Stimulated activated CD4-positive, alpha-beta T cell treated with anti-CD3 and anti-CD28 coated beads, Interleukin-12 subunit alpha, Interleukin-12 subunit beta, amount 100 ng/mL, for 24 hours (primary cell): ENCODE results near the gene TNFRSF13B.
"Not testable (repeated sequence)": the region's sequence is repeated elsewhere in the genome, so short reads cannot be mapped to it uniquely, and the experiment has no call there.

Experiments used
- DNase-seq, 2 experiments: peaks; one replicate each; pipeline ENCODE4 v3.0.0-alpha.2; 2020; ENCODE audit warnings: low read depth in 2 of 2

TNFRSF13B gene

DNA sequence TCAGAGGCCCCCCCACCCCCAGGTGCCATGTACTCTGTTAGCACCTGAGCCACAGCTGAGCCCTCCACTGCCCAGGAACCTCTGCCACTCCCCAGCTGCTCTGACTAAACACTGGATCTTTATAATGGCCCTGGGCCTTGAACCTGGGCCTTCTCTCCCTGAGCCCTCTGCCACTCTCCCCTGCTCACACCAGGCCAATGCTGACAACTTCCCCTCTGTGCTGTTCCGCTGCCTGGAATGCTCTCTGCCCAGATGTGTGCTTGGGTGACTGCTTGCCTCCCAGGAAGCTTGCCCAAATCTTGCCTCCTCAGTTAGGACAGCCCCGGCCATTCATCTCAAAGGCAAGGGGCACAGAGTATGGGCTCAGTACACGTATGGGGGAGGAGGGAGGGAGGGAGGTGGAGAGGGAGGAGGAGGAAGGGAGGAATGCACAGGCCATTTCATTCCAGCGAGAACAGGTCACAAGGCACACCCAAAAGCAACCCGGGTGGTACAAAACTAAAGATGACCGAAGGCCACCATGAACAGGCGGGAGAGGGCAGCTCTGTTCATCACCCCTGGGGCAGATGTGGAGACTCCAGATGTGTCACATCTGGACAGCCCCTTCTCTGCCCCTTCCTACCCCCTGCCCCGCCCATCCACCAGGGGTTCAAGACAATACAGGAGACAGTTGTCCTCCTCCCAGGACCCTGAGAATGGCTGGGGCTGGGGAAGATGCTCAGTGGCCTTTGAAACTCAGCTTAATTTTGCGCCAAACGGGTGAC lies 15.3 kb upstream of the TNFRSF13B start:
- DNase-seq = no peak

DNA sequence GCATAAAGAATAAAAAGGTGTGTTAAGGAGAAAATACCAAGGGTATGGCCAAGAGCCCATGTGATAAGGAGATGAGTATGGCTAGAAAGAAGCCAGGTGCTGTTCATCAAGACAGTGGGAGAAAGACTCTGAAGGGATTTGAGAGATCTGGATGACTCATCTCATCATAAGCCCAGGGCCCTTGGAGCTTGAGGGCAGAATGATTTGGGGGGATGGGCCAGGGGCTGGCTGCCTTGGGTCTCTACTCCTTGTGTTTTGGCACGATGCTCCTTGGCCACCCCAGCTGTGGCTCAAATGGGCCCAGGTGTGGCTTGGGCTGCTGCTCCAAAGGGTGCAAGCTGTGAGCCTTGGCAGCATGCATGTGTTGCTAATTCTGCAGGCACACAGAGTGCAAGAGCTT lies 14.5 kb upstream of the TNFRSF13B start:
- DNase-seq = no peak

DNA sequence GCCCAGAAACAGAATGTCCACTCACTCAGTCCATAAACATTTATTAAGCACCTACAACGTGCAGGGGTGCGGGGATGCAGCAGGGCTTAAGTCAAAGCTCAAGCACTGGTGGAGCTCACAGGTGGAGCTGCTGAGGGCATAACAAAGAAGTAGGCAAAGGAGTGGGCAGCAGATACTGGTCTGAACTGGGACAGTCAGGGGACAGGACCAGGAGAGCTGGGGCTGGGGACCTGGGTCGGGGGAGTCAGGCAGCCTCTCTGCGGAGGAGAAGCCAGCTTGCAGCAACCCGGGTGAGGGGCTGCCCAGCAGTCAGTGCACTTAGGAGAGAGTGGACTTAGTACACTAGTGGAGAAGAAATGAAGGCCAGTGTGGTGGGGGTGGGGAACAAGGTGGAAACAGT lies 10.0 kb upstream of the TNFRSF13B start:
- DNase-seq = no peak

DNA sequence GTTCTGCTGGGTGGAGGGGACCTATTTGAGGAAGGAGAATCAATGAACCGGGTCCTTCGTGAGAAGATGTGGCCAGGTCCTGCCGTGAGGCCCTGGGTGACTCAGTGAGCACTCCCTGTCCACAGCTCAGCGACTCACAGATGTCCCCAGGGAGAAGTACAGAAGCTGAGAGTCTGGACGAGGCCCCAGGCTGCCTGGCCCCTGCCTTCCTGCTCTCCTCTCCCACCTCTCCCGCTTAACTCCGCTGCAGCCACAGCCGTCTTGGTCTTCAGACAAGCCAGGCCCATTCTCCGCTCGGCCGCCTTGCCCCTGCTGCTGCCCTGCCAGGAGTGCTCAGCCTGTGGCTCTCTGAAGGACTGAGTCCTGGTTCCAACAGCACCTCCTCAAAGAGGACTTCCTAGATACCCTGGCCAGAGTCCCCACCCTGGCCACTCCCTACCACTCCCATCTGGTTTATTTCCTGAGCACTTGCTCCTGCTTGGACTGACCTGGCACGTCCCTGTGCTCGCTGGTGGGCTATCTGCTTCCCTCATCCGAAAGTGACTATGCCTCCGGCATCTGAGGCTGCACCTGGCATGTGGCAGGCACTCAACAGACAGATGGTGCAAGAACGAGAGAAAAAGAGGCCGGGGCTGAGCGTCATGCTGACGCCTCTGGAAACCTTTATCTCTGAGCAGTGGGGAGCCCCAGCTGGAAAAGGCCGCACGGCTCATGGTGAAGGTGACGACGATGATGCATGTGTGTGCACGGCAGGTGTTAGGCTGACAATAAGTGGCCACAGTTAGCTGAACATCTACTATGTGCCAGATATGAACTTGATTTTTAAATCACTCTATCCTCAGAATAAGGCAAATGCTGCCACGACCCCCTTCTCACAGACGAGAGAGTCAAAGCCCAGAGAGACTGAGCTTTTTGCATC lies 9.2 kb upstream of the TNFRSF13B start:
- no peak for DNase-seq

DNA sequence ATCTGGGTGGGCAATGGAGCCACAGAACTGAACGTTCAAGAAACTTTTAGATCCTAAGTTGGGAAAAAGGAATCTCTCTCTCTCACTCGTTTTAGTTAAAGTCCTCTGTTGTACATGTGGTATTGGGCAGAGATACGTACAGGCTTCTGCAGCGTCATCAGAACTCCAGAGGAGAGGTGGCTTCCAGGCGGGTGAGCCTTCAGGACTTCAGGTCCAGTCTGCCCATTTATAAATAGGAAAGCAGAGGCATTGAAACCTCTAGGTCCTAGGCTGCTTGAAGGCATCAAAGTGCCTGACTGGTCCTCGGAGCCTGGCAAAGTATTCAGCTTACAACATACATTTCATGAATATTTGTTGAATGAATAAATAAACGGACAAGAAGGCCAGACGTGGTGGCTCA lies 8.1 kb upstream of the TNFRSF13B start:
- no peak for DNase-seq

DNA sequence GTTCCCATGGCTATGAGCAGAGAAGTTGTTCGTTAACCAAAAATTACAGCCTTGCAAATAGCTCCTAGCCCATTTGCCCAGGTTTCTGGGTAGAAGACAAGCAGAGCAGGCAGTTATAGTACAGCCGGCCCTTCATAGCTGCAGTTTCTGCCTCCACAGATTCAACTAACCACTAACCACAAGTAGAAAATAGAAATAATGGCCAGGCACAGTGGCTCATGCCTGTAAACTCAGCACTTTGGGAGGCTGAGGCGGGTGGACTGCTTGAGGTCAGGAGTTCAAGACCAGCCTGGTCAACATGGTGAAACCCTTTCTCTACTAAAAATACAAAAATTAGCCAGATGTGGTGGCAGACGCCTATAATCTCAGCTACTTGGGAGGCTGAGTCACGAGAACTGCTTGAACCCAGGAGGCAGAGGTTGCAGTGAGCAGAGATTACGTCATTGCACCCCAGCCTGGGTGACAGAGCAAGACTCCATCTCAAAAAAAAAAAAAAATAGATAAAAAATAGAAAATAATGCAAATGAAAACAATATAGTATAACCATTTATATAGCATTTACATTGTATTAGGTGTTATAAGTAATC lies 7.4 kb upstream of the TNFRSF13B start:
- DNase-seq = not testable (repeated sequence)

DNA sequence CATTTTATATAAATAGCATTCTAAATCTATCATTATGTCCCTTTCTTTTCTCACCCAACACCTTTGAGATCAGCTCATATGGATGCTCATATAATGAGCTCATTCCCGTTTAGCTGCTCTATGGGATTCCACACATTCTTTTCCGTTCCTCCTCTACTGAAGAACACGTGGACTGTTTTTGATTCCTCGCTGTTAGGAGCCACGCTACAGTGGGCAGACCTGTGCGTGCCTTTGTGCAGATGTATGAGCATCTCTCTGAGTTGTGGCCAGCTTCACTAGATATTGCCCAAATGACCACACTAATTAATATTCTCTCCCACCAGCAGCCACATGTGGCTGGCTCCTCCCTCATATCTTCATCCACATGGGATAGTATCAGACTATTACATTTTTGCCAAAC lies 6.0 kb upstream of the TNFRSF13B start:
- DNase-seq = no peak

DNA sequence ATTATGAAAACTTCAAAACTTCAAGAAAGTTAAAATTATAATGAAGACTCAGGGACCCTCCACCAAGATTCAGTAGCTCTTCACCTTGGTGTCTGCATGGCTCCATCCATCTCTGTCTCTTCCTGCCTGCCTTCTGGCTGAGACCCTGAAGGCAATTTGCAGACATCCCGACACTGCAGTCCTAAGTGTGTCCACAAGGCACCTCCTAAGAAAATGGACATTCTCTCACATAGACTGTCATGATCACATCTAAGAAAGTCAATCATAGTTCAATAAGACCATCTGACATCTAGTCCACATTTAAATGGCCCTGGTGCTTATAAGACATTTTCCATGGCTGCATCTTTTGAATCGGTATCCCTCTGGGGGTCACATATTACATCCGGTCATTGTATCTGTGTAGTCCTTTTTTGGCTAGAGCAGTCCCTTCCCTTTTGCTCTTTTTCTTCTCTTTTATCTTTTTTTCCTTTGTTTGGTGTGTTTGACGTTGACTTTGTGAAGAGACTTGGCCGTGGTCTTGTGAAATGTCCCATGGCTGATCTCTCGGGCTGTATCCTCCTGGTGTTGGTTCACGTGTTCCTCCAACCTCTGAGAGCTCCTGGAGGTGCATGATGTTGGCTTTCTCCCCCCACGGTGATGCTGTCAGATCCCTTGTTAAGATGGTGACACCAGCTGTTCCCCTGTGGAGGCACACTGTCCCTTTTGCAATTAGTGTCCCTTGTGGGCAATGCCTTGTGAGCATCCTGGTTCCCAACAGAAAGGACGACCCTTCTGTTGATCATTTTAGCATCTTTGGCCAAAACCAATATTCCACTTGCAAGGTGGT lies 5.0 kb upstream of the TNFRSF13B start:
- DNase-seq = no peak

DNA sequence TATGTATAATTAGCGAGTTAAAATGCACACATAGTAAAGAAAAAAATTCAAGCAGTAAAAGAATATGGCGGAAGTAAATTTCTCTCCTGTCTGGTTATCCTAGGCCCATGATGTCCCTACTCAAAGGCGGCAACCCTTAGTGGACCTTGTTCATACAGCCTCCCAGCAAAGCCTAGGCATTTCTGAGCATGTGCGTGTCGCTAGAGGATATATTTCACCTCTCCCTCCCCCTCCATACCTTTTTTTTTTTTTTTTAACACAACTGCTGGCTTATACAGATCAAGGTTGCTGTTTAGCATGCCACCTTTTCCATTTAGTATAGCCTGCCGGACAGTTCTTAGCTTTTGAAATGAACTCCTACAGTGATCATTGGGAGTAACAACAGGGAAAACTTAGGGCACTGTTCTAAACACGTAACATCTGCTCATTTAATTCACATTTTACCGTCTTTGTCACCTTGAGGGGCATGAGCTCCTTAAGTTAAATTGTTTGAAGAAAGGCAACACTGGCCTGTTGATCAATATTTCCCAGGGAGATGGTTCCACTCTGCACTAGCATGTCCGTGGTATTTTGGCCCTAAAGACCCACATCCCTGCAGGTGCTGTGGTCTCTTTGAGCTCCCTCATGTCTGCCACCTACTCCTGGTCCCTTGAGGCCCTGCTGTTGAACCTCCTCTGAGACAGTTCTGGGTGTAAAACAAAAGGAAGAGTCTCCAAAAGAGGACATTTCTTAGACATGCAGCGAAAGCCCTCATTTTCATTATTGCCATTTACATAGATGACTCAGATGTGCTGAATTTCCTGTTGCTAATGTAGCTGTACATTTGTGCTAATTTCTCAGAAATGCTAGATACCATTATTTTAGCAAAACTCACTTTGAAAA lies 4.1 kb upstream of the TNFRSF13B start:
- DNase-seq = no peak

DNA sequence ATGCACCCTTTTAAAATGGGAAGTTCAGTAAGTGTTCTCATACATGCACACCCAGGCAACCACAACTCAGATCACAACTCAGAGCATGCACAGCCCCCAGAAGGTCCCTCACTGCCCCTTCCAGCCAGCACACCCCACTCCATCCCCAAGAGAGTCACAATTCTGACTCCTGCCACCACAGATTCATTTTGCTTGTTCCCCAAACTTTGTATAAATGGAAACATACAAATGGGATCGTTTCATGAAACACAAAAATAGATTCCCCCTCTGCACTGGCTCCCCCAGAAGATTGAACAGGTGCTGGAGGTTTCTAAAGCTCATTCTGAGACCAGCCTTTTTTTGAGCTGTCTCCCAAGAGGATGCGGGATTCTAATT lies 3.3 kb upstream of the TNFRSF13B start:
- DNase-seq = no peak

DNA sequence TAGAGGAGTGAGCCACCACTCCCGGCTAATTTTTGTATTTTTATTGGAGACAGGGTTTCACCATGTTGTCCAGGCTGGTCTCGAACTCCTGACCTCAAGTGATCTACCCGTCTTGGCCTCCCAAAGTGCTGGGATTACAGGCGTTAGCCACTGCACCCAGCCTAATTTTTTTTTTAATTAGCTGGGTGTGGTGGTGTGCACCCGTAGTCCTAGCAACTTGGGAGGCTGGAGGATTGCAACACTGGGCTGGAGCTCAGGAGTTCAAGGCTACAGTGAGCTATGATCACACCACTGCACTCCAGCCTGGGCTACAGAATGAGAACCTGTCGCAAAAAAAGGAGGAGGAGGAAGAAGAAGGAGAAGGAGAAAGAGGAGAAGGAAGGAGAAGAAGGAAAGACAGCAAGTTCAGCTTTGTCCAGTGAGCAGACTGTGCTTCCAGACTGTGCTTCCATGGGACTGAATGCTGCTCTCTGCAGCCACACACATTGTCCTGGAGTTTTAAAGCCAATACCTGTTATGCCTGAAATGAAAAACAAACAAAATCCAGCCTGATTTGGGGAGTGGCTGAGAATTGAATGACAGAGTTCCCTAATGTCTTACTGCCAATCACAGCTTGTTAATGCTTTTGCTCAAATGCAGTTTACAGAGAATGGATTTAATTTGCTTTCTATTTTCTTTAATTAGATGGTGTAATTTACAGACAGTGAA lies 2.8 kb upstream of the TNFRSF13B start:
- DNase-seq = no peak

DNA sequence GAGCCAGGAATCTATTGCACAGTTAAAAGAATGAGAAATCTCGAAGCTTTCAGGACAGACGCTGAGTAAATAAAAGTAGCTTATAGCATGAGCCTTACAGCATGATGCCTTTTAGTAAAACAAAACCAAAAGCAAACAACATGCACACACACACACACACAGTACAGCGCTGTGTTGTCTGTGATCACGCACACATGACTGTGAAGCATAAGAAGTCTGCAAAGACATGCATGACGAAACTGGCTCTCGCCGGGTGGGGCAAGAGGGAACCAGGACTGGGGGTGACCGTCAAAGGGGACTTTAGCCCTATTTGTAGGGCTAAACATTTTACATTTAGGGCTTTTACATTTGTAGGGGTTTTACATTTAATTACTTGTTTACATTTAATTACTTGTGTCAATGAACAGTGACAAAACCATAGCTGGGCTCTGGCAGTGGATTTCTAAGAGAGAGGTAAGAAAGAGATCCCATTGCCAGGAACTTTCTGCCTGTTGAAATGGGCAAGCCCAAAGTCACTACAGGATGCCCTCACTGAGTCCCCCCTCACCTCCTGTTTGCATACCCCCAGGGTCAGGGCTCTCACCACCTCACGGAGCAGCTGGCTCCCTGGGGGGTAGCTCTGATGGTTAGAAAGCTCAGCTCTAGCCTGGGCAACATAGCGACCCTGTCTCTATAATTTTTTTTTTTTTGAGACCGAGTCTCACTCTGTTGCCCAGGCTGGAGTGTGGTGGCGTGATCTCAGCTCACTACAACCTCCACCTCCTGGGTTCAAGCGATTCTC lies 2.0 kb upstream of the TNFRSF13B start:
- DNase-seq = no peak

DNA sequence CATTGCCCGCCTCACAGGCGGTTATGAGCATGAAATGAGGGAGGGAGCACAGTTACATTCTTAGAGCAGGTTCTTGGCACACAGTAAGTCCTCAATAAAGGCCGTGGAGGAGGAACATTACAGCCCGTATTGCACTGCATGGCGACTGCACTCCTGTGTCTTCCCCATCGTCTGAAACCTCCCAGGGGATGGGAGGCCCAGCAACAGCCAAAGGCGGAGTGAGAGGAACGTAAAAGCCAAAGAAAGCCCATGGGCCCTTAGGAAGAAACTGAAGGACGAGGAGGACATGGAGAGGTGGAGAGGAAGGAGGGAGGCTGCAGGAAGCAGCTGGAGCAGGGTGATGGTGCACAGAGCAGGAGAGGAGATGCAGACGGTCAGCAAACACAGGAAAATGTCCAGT lies 1.1 kb upstream of the TNFRSF13B start:
- DNase-seq = not testable (repeated sequence)

DNA sequence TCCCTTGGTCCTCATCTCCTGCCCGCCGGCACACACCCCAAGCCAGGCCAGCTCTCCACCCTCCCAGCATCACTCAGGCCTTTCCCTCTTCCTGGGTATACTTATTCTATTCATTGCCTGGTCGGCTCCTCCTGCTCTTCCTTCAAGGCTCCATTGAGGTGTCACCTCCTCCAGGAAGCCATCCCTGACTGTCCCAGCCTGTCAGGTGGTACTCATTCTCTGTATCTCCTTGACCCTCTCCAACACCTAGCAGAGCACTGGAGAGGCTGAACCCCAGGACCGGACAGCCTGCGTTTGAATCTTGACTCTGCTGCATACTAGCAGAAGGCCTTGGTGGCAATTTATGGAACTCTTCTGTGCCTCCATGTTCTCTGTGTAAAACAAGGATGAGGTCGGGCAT lies 428 bp upstream of the TNFRSF13B start:
- DNase-seq = no peak

DNA sequence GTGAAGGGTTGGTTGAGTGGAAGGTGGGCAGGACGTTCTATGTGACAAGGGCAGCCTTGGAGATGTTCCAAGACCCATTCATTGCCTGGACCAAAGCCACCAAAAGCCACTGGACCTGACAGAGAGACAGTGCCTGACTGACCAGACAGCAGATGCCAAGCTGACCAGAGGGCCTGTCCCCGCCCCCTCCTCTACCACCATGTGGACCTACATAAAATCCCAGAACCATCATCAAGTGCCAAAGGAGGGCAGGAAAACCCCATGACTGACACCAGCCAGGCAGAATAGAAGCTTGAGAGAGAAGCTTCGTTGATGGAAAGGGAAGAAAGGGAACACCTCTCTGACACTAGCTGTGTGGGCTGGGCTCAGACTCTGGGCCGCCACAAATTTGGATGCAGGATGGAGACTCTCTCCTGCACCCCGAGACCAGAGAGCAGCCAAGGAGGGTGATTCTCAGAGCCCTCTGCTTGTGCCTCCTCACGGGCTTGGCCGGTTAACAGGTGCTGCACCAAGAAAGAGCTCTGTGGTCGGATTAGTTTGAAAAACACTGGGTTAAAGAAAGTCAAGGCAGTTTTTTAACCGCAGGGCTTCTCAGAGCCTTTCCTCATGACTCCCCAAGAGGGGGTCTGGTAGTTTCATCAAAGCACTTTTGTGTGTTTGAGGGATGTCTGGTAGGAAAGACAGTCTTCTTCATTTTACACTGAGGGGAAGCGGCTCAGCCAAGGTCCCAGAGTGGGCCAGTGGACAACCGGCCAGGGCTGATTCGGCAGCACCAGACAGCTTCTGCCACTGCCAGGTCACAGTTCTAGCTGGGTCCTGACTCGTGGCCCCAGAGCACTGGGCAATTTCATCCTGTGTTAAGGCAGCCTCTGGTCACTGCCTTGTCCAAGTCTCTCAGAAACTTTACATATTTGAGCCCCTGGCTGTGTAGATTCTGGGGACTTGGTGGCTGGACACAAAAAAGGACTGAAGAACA lies 1.7 kb downstream of the TNFRSF13B start:
- no peak for DNase-seq

DNA sequence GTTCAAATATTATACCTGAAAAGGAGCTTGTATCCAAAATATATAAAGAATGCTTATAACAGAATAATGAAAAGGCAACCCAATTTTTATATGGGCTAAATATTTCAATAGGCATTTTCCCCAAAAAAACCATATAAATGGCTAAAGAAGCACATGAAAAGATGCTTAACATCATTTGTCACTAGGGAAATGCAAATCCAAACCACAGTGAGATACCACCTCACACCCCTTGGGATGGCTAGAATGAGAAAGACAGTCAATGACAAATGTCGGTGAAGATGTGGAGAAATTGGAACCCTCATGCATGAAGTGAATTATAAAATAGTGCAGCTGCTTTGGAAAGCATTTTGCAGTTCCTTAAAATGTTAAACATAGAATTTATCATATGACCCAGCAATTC lies 3.1 kb downstream of the TNFRSF13B start:
- no peak for DNase-seq

DNA sequence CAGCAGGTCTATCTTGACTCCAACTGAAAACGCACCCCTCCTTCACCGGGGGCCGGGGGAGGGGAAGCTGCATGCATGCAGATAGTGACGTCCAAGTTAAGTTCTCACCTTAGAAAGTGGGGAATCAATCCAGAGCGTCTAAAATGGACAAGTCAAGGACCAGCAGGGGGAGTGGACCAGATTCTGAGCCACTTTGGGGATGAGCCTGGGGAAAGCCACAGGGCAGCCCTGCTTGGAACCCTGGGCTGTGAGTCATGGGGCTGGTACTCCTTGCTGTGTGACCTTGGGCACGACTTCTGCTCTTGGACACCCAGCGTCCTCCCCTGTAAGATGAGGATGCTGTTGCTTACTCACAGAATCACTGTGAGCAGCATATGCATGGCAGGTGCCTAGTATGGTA lies 9.1 kb downstream of the TNFRSF13B start:
- no peak for DNase-seq

DNA sequence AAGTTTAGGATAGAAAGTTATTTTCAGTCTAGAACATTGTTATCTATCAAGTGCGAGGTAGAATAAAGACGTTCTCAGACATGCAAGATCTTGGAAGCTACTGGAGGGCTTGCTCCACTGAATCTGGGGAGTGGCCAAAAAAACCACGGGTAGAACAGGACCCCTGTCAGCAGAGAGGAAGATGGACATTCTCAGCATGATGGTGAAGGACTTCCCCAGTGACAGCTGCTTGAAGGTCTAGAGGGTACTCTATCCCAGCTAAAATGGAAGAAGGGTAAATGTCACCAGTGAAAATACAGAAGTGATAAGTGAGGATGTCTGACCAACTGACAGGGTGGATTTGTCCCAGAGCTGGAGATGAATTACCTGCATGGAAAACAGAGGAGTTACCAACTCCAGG lies 10.1 kb downstream of the TNFRSF13B start:
- no peak for DNase-seq
